ENCODE results near the gene VPS51.

DNA sequence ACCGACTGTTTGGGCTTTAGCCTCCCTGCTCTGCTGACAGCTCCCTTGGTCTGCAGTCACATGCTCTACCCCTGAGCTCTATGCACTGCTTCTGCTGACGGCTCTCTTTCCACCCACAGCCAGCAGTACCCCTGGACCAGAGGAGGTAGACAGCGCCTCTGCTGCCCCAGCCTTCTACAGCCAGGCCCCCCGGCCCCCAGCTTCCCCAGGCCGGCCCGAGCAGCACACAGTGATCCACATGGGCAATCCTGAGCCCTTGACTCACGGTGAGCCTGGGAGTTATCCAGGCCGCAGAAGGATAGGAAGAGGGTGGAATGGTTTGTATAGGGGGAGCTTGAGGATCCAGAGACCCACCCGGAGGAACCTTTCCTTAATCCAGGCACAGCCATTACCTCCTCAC, 9.2 kb upstream of the VPS51 start:
- TF ChIP-seq, protein P1, sequence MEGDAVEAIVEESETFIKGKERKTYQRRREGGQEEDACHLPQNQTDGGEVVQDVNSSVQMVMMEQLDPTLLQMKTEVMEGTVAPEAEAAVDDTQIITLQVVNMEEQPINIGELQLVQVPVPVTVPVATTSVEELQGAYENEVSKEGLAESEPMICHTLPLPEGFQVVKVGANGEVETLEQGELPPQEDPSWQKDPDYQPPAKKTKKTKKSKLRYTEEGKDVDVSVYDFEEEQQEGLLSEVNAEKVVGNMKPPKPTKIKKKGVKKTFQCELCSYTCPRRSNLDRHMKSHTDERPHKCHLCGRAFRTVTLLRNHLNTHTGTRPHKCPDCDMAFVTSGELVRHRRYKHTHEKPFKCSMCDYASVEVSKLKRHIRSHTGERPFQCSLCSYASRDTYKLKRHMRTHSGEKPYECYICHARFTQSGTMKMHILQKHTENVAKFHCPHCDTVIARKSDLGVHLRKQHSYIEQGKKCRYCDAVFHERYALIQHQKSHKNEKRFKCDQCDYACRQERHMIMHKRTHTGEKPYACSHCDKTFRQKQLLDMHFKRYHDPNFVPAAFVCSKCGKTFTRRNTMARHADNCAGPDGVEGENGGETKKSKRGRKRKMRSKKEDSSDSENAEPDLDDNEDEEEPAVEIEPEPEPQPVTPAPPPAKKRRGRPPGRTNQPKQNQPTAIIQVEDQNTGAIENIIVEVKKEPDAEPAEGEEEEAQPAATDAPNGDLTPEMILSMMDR (conservative IDR thresholded peaks at IDR 0.05), result no peak
- no peak for TF ChIP-seq EZH2 (IDR thresholded peaks at IDR 0.05; ENCODE audit: low read depth)
